ENCODE data around the gene GMPR.

DNA sequence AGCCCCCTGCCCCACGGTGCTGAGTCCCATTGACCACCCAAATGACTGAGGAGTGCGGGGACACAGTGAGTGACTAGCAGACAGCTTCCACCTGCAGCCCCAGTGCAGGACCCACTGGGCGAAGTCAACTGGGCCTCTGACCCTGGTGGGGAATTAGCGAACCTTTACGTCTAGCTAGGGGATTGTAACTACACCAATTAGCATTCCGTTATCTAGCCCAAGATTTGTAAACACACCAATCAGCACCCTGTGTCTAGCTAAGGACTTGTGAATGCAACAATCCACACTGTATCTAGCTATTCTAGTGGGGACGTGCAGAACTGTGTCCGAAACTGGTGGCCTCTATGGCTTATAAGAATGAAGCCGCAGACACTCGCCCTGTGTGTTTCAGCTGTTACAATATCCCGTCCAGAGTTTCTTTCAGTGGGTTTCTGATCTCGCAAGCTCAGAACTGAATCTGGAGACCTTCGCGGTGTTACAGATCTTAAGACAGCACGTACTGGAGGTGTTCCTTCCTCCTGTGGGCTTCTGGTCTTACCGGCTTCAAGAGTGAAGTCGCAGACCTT lies 21.1 kb upstream of the GMPR start:
- TF ChIP-seq POLR2A (IDR thresholded peaks at IDR 0.05) (no peak), POLR2AphosphoS5 (IDR thresholded peaks at IDR 0.05) (no peak)
